GM19238 (cell line): ENCODE measurements around the gene LIMS1.
"Not testable (repeated sequence)": the region's sequence is repeated elsewhere in the genome, so short reads cannot be mapped to it uniquely, and the experiment has no call there.

Experiments used
- DNase-seq: peaks from one replicate; pipeline ENCODE4 v3.0.0; 2011; ENCODE audit warnings: low spot score; ENCODE audit not compliant: insufficient read length

The LIMS1 gene

GRCh38 chr2:108552566-108552965 is 18.3 kb downstream of the LIMS1 start:
- no peak for DNase-seq

- DNase-seq: no peak
These were observed 19.1 kb downstream of the LIMS1 start for GRCh38 chr2:108553209-108553919.

- no peak for DNase-seq
These were observed 20.3 kb downstream of the LIMS1 start for GRCh38 chr2:108554528-108554927.

GRCh38 chr2:108555572-108555971 is 21.3 kb downstream of the LIMS1 start:
- no peak for DNase-seq

GRCh38 chr2:108556581-108556980 is 22.3 kb downstream of the LIMS1 start:
- not testable (repeated sequence) for DNase-seq

- no peak for DNase-seq
These were observed 26.1 kb downstream of the LIMS1 start for GRCh38 chr2:108560241-108560811.

GRCh38 chr2:108560895-108561530 is 26.7 kb downstream of the LIMS1 start:
- no peak for DNase-seq

- DNase-seq: no peak
These were observed 28.0 kb downstream of the LIMS1 start for GRCh38 chr2:108562274-108562673.

- DNase-seq: no peak
These were observed 30.2 kb downstream of the LIMS1 start for GRCh38 chr2:108564510-108564909.

GRCh38 chr2:108565778-108566375 is 31.6 kb downstream of the LIMS1 start:
- DNase-seq: no peak

- DNase-seq: no peak
These were observed 36.1 kb downstream of the LIMS1 start for GRCh38 chr2:108570416-108570815.

GRCh38 chr2:108571286-108571685 is 37.0 kb downstream of the LIMS1 start:
- DNase-seq: no peak

- no peak for DNase-seq
These were observed 38.8 kb downstream of the LIMS1 start for GRCh38 chr2:108573061-108573460.

- DNase-seq: no peak
These were observed 40.1 kb downstream of the LIMS1 start for GRCh38 chr2:108574332-108574731.

GRCh38 chr2:108575132-108575966 is 41.1 kb downstream of the LIMS1 start:
- DNase-seq: peak; percentile 19

- DNase-seq: no peak
These were observed 42.8 kb downstream of the LIMS1 start for GRCh38 chr2:108577099-108577498.

GRCh38 chr2:108579623-108580022 is 45.4 kb downstream of the LIMS1 start:
- DNase-seq: no peak

- no peak for DNase-seq
These were observed 45.8 kb downstream of the LIMS1 start for GRCh38 chr2:108580050-108580449.

- peak; percentile 30 for DNase-seq
These were observed 49.7 kb downstream of the LIMS1 start for GRCh38 chr2:108583903-108584520.

GRCh38 chr2:108585436-108585835 is 51.2 kb downstream of the LIMS1 start:
- DNase-seq: no peak

GRCh38 chr2:108586116-108586515 is 51.8 kb downstream of the LIMS1 start:
- DNase-seq: no peak
